B cell (primary cell): ENCODE results near the gene DISP2. TPM values are rescaled to one million over a fixed set of nuclear protein-coding genes. Genes with fewer than 3 reads are reported as not detected.

Experiments
- ATAC-seq: fragments of 200-7000 bp; cut with Tn5 transposase; one replicate; pipeline ENCODE4 v1.10.0; 2021; ENCODE audit warnings: low read depth, mild to moderate bottlenecking, moderate number of reproducible peaks, moderate library complexity
- CTCF ChIA-PET: fragments of 350-600 bp; sonication (Branson Sonifier 250); formaldehyde crosslinking; loops from one replicate; lab custom pipeline; 2021; ENCODE audit warnings: antibody characterized with exemption, inconsistent platforms; lab: Charles Lee
- POLR2A ChIA-PET: fragments of 350-600 bp; sonication (Branson Sonifier 250); formaldehyde crosslinking; loops from one replicate; lab custom pipeline; 2021; ENCODE audit warnings: antibody characterized with exemption; lab: Charles Lee
- DNase-seq: peaks from one replicate; pipeline ENCODE4 v3.0.0; 2013
- H2AFZ ChIP-seq: 2 replicates; pipeline ENCODE4 v1.6.1; 2012; ENCODE audit warnings: mild to moderate bottlenecking, low read depth, low read length; ENCODE audit not compliant: insufficient read depth, poor library complexity, severe bottlenecking
- H3K27ac ChIP-seq, 2 donors: 1 replicate in 1 of 2; 2 replicates in 1 of 2; pipeline ENCODE4 v1.5.1; 2012 to 2013; ENCODE audit warnings: low read length in 2 of 2, mild to moderate bottlenecking in 2 of 2, moderate library complexity in 1 of 2
- H3K27me3 ChIP-seq, 4 experiments: fragments of 200-600 bp in 1 of 4; sonication (generic) in 1 of 4; replicated peaks in 1 of 4; 1 replicate in 2 of 4; 2 replicates in 2 of 4; pipeline versions ENCODE4 v1.6.1 to v1.7.0; 2013 to 2016; ENCODE audit warnings: low read length in 3 of 4, mild to moderate bottlenecking in 2 of 4, mixed read lengths in 1 of 4, moderate library complexity in 1 of 4; ENCODE audit not compliant: insufficient read depth in 4 of 4, control insufficient read depth in 3 of 4; ENCODE audit errors: control extremely low read depth in 1 of 4
- H3K36me3 ChIP-seq, 2 experiments: replicated peaks in 1 of 2; 1 replicate in 1 of 2; 2 replicates in 1 of 2; pipeline versions ENCODE4 v1.6.1 to v1.7.1; 2013; ENCODE audit warnings: low read length in 1 of 2; ENCODE audit not compliant: insufficient read depth in 2 of 2, control insufficient read depth in 1 of 2; ENCODE audit errors: control extremely low read depth in 1 of 2, extremely low read depth in 1 of 2
- H3K4me1 ChIP-seq, 2 donors: fragments of 200-600 bp in 1 of 2; sonication (generic) in 1 of 2; 1 replicate in 1 of 2; 2 replicates in 1 of 2; pipeline versions ENCODE4 v1.5.1 to v1.6.1; 2013 to 2017; ENCODE audit warnings: low read length in 2 of 2; ENCODE audit not compliant: control insufficient read depth in 2 of 2, insufficient read depth in 2 of 2
- H3K4me2 ChIP-seq: replicated peaks from 2 replicates; pipeline ENCODE3; 2012; ENCODE audit warnings: mild to moderate bottlenecking, low read depth, low read length; ENCODE audit not compliant: poor library complexity, severe bottlenecking
- H3K4me3 ChIP-seq, 5 experiments: fragments of 200-600 bp in 1 of 5; sonication (generic) in 1 of 5; 1 replicate in 3 of 5; 2 replicates in 2 of 5; pipeline versions ENCODE4 v1.5.1 to v1.7.0; 2011 to 2016; ENCODE audit warnings: low read length in 4 of 5, mild to moderate bottlenecking in 4 of 5, low read depth in 2 of 5, control low read depth in 1 of 5, moderate library complexity in 1 of 5; ENCODE audit not compliant: insufficient read depth in 1 of 5; ENCODE audit errors: control extremely low read depth in 1 of 5, extremely low read depth in 1 of 5
- H3K79me2 ChIP-seq: fragments of 200-600 bp; sonication (generic); one replicate; pipeline ENCODE4 v1.6.0; 2016; ENCODE audit warnings: low read length; ENCODE audit not compliant: control insufficient read depth, insufficient read depth
- H3K9ac ChIP-seq: fragments of 200-600 bp; sonication (generic); 2 replicates; pipeline ENCODE4 v1.6.1; 2017; ENCODE audit warnings: mild to moderate bottlenecking, low read length, moderate library complexity
- H3K9me3 ChIP-seq, 3 donors: one replicate each; pipeline versions ENCODE4 v1.6.1 to v1.7.1; 2013; ENCODE audit warnings: low read length in 2 of 3; ENCODE audit not compliant: control insufficient read depth in 2 of 3, insufficient read depth in 1 of 3; ENCODE audit errors: control extremely low read depth in 1 of 3
- H4K20me1 ChIP-seq: 2 replicates; pipeline ENCODE4 v1.6.0; 2012; ENCODE audit warnings: mild to moderate bottlenecking, low read length; ENCODE audit not compliant: insufficient read depth, control insufficient read depth, poor library complexity, severe bottlenecking
- H3K27ac Mint-ChIP-seq: one replicate; pipeline ENCODE4 v1.8.0; 2021; ENCODE audit warnings: mixed read lengths
- H3K27me3 Mint-ChIP-seq: one replicate; pipeline ENCODE4 v1.8.0; 2021; ENCODE audit warnings: mixed read lengths
- H3K4me1 Mint-ChIP-seq: one replicate; pipeline ENCODE4 v1.8.0; 2021; ENCODE audit warnings: mixed read lengths
- H3K4me3 Mint-ChIP-seq: one replicate; pipeline ENCODE4 v1.8.0; 2021; ENCODE audit warnings: mixed read lengths
- H3K9me3 Mint-ChIP-seq: one replicate; pipeline ENCODE4 v1.8.0; 2022; ENCODE audit warnings: mixed read lengths; ENCODE audit not compliant: insufficient read depth
- EZH2 ChIP-seq: IDR thresholded peaks from 2 replicates; pipeline ENCODE4 v1.6.1; 2012; ENCODE audit warnings: borderline replicate concordance, low read depth, mild to moderate bottlenecking, moderate library complexity, low read length; ENCODE audit not compliant: insufficient read depth, poor library complexity, severe bottlenecking
- WGBS: methylation state at CpG from one replicate; pipeline ENCODE4 v1.1.5; 2013; ENCODE audit warnings: missing lambda C conversion rate; ENCODE audit not compliant: insufficient coverage; 5-methylcytosine and 5-hydroxymethylcytosine counted together
- intact Hi-C: fragments of 100-400 bp; cut with micrococcal nuclease; formaldehyde crosslinking; loops from one replicate; pipeline ENCODE4 v1.10.0; 2022
- polyA plus RNA-seq: library from polyadenylated mRNA; depleted of rRNA; stranded (reverse); fragments of >200 nt; gene quantifications from 2 replicates; pipeline ENCODE4 v1.2.3, GENCODE V29; 2012
- total RNA-seq, 2 donors: library from RNA; stranded (reverse); fragments of 120-200 nt in 1 of 2; gene quantifications; 1 replicate in 1 of 2; 2 replicates in 1 of 2; pipeline versions ENCODE4 v1.2.3 to v1.2.4, GENCODE V29; 2013 to 2022
- TF ChIP-seq, protein P1 (sequence below): fragments of 200-600 bp; IDR thresholded peaks from one replicate; pipeline ENCODE4 v1.8.0; 2022; ENCODE audit warnings: antibody characterized with exemption, mild to moderate bottlenecking

DISP2 gene
- total and polyA plus RNA-seq, 2 donors (not counting 1 experiment from before 2014, with no cell fraction given): 0.13 to 0.71 TPM

DNA sequence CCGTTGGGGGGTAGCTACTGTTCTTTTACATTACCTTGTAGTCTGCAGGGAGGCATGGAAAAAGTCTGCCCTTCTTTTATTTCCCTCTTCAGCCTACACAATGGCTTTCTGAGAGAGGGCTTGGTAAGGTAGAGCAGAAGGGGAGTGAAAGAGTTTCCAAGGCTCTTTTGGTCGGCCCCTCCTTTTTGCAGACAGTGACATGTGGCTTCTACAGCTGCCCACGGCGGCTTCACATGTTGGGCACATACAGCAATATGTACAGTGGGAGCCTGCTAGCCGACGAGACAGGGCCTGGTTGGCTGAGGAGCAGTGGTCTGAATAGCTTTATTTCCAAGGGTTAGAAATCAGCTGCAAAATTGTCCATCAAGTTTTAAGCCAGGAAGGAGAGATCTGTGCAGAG is 30.6 kb upstream of the DISP2 start:
- H4K20me1 ChIP-seq: no peaks in the 10 kb centered on the region
- no peak overlapping the region for H3K9ac ChIP-seq
- no peaks in the 10 kb centered on the region for H3K36me3 ChIP-seq
- H3K4me3 ChIP-seq: no peak overlapping the region
- H3K27ac Mint-ChIP-seq: no peak overlapping the region
- H3K4me3 Mint-ChIP-seq: no peak overlapping the region
- ChIA-PET CTCF (interaction anchor here (1.0 to 7.3 kb wide), 6 partner anchors 10 to 48 kb away, joined by 3 to 134 read pairs (median 28); partner anchors contain the start of genes CCDC9B and PLCB2), POLR2A (no interaction called here)
- H3K27me3 ChIP-seq: no peaks in the 10 kb centered on the region
- no peak overlapping the region for H3K4me2 ChIP-seq
- intact Hi-C loops: no loop called here
- no peak overlapping the region for H3K27ac ChIP-seq
- no peak overlapping the region for H2AFZ ChIP-seq
- DNase-seq (no peak), ATAC-seq (no peak)
- 47% methylated on average over 5 of the region's 6 CpGs for WGBS
- no peaks in the 10 kb centered on the region for H3K9me3 Mint-ChIP-seq
- no peaks in the 10 kb centered on the region for H3K27me3 Mint-ChIP-seq
- TF ChIP-seq, protein P1, sequence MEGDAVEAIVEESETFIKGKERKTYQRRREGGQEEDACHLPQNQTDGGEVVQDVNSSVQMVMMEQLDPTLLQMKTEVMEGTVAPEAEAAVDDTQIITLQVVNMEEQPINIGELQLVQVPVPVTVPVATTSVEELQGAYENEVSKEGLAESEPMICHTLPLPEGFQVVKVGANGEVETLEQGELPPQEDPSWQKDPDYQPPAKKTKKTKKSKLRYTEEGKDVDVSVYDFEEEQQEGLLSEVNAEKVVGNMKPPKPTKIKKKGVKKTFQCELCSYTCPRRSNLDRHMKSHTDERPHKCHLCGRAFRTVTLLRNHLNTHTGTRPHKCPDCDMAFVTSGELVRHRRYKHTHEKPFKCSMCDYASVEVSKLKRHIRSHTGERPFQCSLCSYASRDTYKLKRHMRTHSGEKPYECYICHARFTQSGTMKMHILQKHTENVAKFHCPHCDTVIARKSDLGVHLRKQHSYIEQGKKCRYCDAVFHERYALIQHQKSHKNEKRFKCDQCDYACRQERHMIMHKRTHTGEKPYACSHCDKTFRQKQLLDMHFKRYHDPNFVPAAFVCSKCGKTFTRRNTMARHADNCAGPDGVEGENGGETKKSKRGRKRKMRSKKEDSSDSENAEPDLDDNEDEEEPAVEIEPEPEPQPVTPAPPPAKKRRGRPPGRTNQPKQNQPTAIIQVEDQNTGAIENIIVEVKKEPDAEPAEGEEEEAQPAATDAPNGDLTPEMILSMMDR: no peak
- TF ChIP-seq EZH2: no peak
- H3K4me1 Mint-ChIP-seq: peaks cover 19% of the 10 kb centered on the region
- no peaks in the 10 kb centered on the region for H3K79me2 ChIP-seq
- H3K4me1 ChIP-seq: peaks cover 21% of the 10 kb centered on the region in 2 donors
- H3K9me3 ChIP-seq: peaks cover 0 to 2% (median 0%) of the 10 kb centered on the region in 3 donors

DNA sequence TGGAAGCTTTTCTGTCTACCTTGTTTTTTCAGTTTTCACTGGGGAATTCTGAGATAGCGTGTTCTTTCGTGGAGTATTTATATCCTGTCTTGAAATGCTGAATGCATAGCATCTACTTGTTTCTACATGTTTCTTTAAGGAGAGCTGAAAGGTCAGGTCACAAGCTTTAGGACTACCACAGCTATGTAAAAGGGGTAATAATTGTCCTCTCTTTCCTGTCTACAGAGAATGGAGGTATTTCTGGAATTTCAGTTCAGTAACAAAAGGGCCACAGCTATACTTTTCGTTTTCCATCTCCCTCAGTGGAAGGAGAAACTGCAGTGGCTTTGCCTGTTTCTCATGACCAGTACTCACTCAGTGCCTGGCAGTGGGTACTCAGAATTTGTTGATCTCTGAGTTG is 29.8 kb upstream of the DISP2 start:
- no peak overlapping the region for H3K27ac Mint-ChIP-seq
- no peak for TF ChIP-seq EZH2
- TF ChIP-seq, protein P1: no peak
- no peaks in the 10 kb centered on the region for H3K9me3 Mint-ChIP-seq
- no peak overlapping the region for H2AFZ ChIP-seq
- no peaks in the 10 kb centered on the region for H3K79me2 ChIP-seq
- H3K9ac ChIP-seq: no peak overlapping the region
- H4K20me1 ChIP-seq: no peaks in the 10 kb centered on the region
- 0% methylated on average over 1 of the region's 3 CpGs for WGBS
- CTCF ChIA-PET: interaction anchor here (1.1 to 7.3 kb wide), 8 partner anchors 9 to 94 kb away, joined by 3 to 134 read pairs (median 14); partner anchors contain the start of genes CCDC9B and PLCB2
- H3K4me2 ChIP-seq: no peak overlapping the region
- H3K27me3 Mint-ChIP-seq: no peaks in the 10 kb centered on the region
- no peaks in the 10 kb centered on the region for H3K36me3 ChIP-seq
- peaks cover 14 to 16% of the 10 kb centered on the region in 2 donors for H3K4me1 ChIP-seq
- no peak overlapping the region for H3K4me3 Mint-ChIP-seq
- POLR2A ChIA-PET: no interaction called here
- H3K27me3 ChIP-seq: no peaks in the 10 kb centered on the region
- no peaks in the 10 kb centered on the region for H3K9me3 ChIP-seq
- DNase-seq (no peak), ATAC-seq (no peak)
- H3K4me1 Mint-ChIP-seq: peaks cover 20% of the 10 kb centered on the region
- H3K27ac ChIP-seq: no peak overlapping the region
- H3K4me3 ChIP-seq: no peak overlapping the region
- intact Hi-C loops: no loop called here
